Limb (tissue), 2 donors: Measurements from ENCODE around the gene CHRNA1.
"Not testable (repeated sequence)": the region's sequence is repeated elsewhere in the genome, so short reads cannot be mapped to it uniquely, and the experiment has no call there.

Source experiments
- DNase-seq, 2 donors: peaks; one replicate each; pipeline ENCODE4 v3.0.0-alpha.2; 2016; ENCODE audit errors: extremely low spot score in 2 of 2

Gene CHRNA1

GRCh38 chr2:174717916-174718315 lies 46.4 kb downstream of the CHRNA1 start:
- DNase-seq, result no peak

- DNase-seq, result no peak
These were observed 47.0 kb downstream of the CHRNA1 start for GRCh38 chr2:174717273-174717672.

- DNase-seq, result no peak
These were observed 47.5 kb downstream of the CHRNA1 start for GRCh38 chr2:174716785-174717184.

- no peak for DNase-seq
These were observed 50.6 kb downstream of the CHRNA1 start for GRCh38 chr2:174713686-174714085.

- DNase-seq, result no peak
These were observed 53.1 kb downstream of the CHRNA1 start for GRCh38 chr2:174711206-174711605.

- not testable (repeated sequence) for DNase-seq
These were observed 54.8 kb downstream of the CHRNA1 start for GRCh38 chr2:174709416-174710004.

- no peak for DNase-seq
These were observed 55.6 kb downstream of the CHRNA1 start for GRCh38 chr2:174708713-174709112.

GRCh38 chr2:174705321-174705720 lies 59.0 kb downstream of the CHRNA1 start:
- DNase-seq, result no peak

GRCh38 chr2:174704642-174705041 lies 59.6 kb downstream of the CHRNA1 start:
- no peak for DNase-seq

- no peak for DNase-seq
These were observed 60.2 kb downstream of the CHRNA1 start for GRCh38 chr2:174704061-174704460.

- no peak for DNase-seq
These were observed 60.8 kb downstream of the CHRNA1 start for GRCh38 chr2:174703430-174703829.

GRCh38 chr2:174702541-174702940 lies 61.7 kb downstream of the CHRNA1 start:
- DNase-seq, result no peak

GRCh38 chr2:174699993-174700766 lies 64.1 kb downstream of the CHRNA1 start:
- peak in 1 of 2 donors; percentile 76 for DNase-seq
